ENCODE data around the gene GAL3ST2. TPM values are rescaled to one million over a fixed set of nuclear protein-coding genes. Genes with fewer than 3 reads are reported as not detected.
"Not testable (repeated sequence)": the region's sequence is repeated elsewhere in the genome, so short reads cannot be mapped to it uniquely, and the experiment has no call there.

The GAL3ST2 gene
- total and polyA plus RNA-seq, 2 experiments from 2014 or later, result not detected

GRCh38 chr2:241817126-241817820 is 40.7 kb downstream of the GAL3ST2 start:
- Histone ChIP-seq H3K27me3 (replicated peaks; ENCODE audit: insufficient read depth) (no peaks in the 10 kb centered on the region; the same call in 1 of the 2 replicates), H3K79me2 (ENCODE audit: insufficient read depth) (no peaks in the 10 kb centered on the region), H3K4me3 (no peak overlapping the region), H2AFZ (no peak overlapping the region), H3K4me1 (ENCODE audit: insufficient read depth) (no peaks in the 10 kb centered on the region), H3K9me3 (ENCODE audit: low read depth) (no peaks in the 10 kb centered on the region), H3K27ac (no peak overlapping the region), H3K9me2 (ENCODE audit: insufficient read depth) (no peaks in the 10 kb centered on the region), H4K20me1 (ENCODE audit: insufficient read depth) (no peaks in the 10 kb centered on the region), H3K4me2 (ENCODE audit: unreplicated experiment) (no peak overlapping the region), H3F3A (ENCODE audit: insufficient read depth) (no peaks in the 10 kb centered on the region), H3K9ac (no peak overlapping the region), H3K36me3 (ENCODE audit: low read depth) (no peaks in the 10 kb centered on the region)
- TF ChIP-seq EZH2phosphoT487 (IDR thresholded peaks at IDR 0.05; ENCODE audit: insufficient read depth, low read depth) (no peak), EZH2 (IDR thresholded peaks at IDR 0.05; ENCODE audit: insufficient read depth, poor library complexity, severe bottlenecking) (no peak)
- in situ Hi-C loops (cut with MboI), result no loop called here
- no peak for DNase-seq
- WGBS, 2 experiments (ENCODE audit: low coverage in 1 of 2, low lambda C conversion rate in 2 of 2, missing lambda C conversion rate in 2 of 2), result 44 to 49% methylated on average over 11 to 16 of the region's 16 CpGs

GRCh38 chr2:241817821-241818215 is 41.2 kb downstream of the GAL3ST2 start:
- H3K4me2 ChIP-seq (ENCODE audit: unreplicated experiment); DNase-seq; H3K9me2 ChIP-seq (ENCODE audit: insufficient read depth); H3K4me1 ChIP-seq (ENCODE audit: insufficient read depth); H3F3A ChIP-seq (ENCODE audit: insufficient read depth); in situ Hi-C loops (cut with MboI); H3K36me3 ChIP-seq (ENCODE audit: low read depth); H3K27me3 ChIP-seq (replicated peaks; ENCODE audit: insufficient read depth); H3K27ac ChIP-seq; H2AFZ ChIP-seq; H4K20me1 ChIP-seq (ENCODE audit: insufficient read depth); H3K9ac ChIP-seq; H3K4me3 ChIP-seq; H3K9me3 ChIP-seq (ENCODE audit: low read depth); H3K79me2 ChIP-seq (ENCODE audit: insufficient read depth): not testable (repeated sequence)
- 61 to 73% methylated on average over 10 of the region's 10 CpGs for WGBS, 2 experiments (ENCODE audit: low coverage in 1 of 2, low lambda C conversion rate in 2 of 2, missing lambda C conversion rate in 2 of 2)

DNA sequence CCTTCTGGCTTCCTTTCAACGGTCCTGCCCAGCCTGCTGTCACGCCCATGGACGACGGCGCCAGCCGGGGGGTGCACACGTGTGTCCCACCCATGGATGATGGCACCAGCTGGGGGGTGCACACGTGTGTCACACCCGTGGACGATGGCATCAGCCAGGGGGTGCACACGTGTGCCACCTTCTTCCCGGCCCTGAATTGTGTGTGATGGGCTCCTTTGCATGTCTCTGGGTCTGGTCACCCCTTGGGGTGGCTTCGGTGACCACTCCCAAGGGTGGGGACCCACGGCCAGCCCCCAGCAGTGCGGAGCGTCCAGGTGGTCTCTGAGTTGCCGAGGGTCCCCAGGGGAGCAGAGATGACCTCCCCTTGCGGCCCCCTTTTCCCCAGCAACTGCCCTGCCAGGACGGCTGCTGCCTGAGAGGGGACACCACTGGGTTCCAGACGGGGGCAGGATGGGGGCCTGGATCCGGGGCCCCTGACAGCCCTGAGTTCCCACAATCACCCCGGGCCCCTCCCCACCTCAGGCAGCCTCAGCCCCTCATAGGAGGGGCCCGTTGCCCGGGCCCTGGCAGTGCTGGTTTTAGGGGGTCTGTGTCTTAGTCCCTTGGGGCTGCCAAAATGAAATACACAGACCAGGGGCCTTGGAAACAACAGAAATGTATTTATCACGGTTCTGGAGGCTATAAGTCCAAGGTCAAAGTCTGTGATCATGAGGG is 41.8 kb downstream of the GAL3ST2 start:
- no peak overlapping the region for H3K27ac ChIP-seq
- H2AFZ ChIP-seq, result no peak overlapping the region
- H3K9me3 ChIP-seq (ENCODE audit: low read depth), result no peaks in the 10 kb centered on the region
- H3K4me1 ChIP-seq (ENCODE audit: insufficient read depth), result no peaks in the 10 kb centered on the region
- no peaks in the 10 kb centered on the region for H3K79me2 ChIP-seq (ENCODE audit: insufficient read depth)
- no peak overlapping the region for H3K9ac ChIP-seq
- no peak overlapping the region for H3K4me2 ChIP-seq (ENCODE audit: unreplicated experiment)
- 57 to 60% methylated on average over 14 to 25 of the region's 25 CpGs for whole genome bisulfite sequencing, 2 experiments (ENCODE audit: low coverage in 1 of 2, low lambda C conversion rate in 2 of 2, missing lambda C conversion rate in 2 of 2)
- H3K4me3 ChIP-seq, result no peak overlapping the region
- no peaks in the 10 kb centered on the region for H3K36me3 ChIP-seq (ENCODE audit: low read depth)
- DNase-seq, result no peak
- in situ Hi-C loops (cut with MboI), result no loop called here
- H3K27me3 ChIP-seq (replicated peaks; ENCODE audit: insufficient read depth), result peaks cover 7% of the 10 kb centered on the region; the same call in 1 of the 2 replicates
- no peaks in the 10 kb centered on the region for H4K20me1 ChIP-seq (ENCODE audit: insufficient read depth)
- H3K9me2 ChIP-seq (ENCODE audit: insufficient read depth), result no peaks in the 10 kb centered on the region
- no peaks in the 10 kb centered on the region for H3F3A ChIP-seq (ENCODE audit: insufficient read depth)
- no peak for TF ChIP-seq EZH2 (IDR thresholded peaks at IDR 0.05; ENCODE audit: insufficient read depth, poor library complexity, severe bottlenecking)
- no peak for TF ChIP-seq EZH2phosphoT487 (IDR thresholded peaks at IDR 0.05; ENCODE audit: insufficient read depth, low read depth)

GRCh38 chr2:241818943-241819270 is 42.3 kb downstream of the GAL3ST2 start:
- H3K36me3 ChIP-seq (ENCODE audit: low read depth), result no peaks in the 10 kb centered on the region
- no peak overlapping the region for H2AFZ ChIP-seq
- no peak overlapping the region for H3K4me2 ChIP-seq (ENCODE audit: unreplicated experiment)
- H3F3A ChIP-seq (ENCODE audit: insufficient read depth), result no peaks in the 10 kb centered on the region
- no peaks in the 10 kb centered on the region for H3K9me2 ChIP-seq (ENCODE audit: insufficient read depth)
- H3K4me1 ChIP-seq (ENCODE audit: insufficient read depth), result no peaks in the 10 kb centered on the region
- no peak overlapping the region for H3K9ac ChIP-seq
- H3K27me3 ChIP-seq (replicated peaks; ENCODE audit: insufficient read depth), result peaks cover 10% of the 10 kb centered on the region; the same call in 1 of the 2 replicates
- no peak for DNase-seq
- H4K20me1 ChIP-seq (ENCODE audit: insufficient read depth), result no peaks in the 10 kb centered on the region
- no peaks in the 10 kb centered on the region for H3K79me2 ChIP-seq (ENCODE audit: insufficient read depth)
- no peak for TF ChIP-seq EZH2 (IDR thresholded peaks at IDR 0.05; ENCODE audit: insufficient read depth, poor library complexity, severe bottlenecking)
- no peak overlapping the region for H3K4me3 ChIP-seq
- in situ Hi-C loops (cut with MboI), result no loop called here
- no peaks in the 10 kb centered on the region for H3K9me3 ChIP-seq (ENCODE audit: low read depth)
- no peak overlapping the region for H3K27ac ChIP-seq
- WGBS, 2 experiments (ENCODE audit: low coverage in 1 of 2, low lambda C conversion rate in 2 of 2, missing lambda C conversion rate in 2 of 2), result 43 to 45% methylated on average over 10 of the region's 10 CpGs

GRCh38 chr2:241819947-241820624 is 43.5 kb downstream of the GAL3ST2 start:
- H3K9me3 ChIP-seq (ENCODE audit: low read depth); H3K4me3 ChIP-seq; DNase-seq; H2AFZ ChIP-seq; H3K4me1 ChIP-seq (ENCODE audit: insufficient read depth); H3F3A ChIP-seq (ENCODE audit: insufficient read depth); H3K4me2 ChIP-seq (ENCODE audit: unreplicated experiment); H3K27ac ChIP-seq; H3K9ac ChIP-seq; H3K9me2 ChIP-seq (ENCODE audit: insufficient read depth); H3K36me3 ChIP-seq (ENCODE audit: low read depth); H3K79me2 ChIP-seq (ENCODE audit: insufficient read depth); H4K20me1 ChIP-seq (ENCODE audit: insufficient read depth); in situ Hi-C loops (cut with MboI): not testable (repeated sequence)
- H3K27me3 ChIP-seq (replicated peaks; ENCODE audit: insufficient read depth), result peaks cover 14% of the 10 kb centered on the region; the same call in 1 of the 2 replicates
- WGBS, 2 experiments (ENCODE audit: low coverage in 1 of 2, low lambda C conversion rate in 2 of 2, missing lambda C conversion rate in 2 of 2), result 72 to 74% methylated on average over 24 to 27 of the region's 27 CpGs

Data from GM23248 (cell line).